Right lobe of liver (tissue), 6 donors: ENCODE measurements around the gene TNIK. TPM values are rescaled to one million over a fixed set of nuclear protein-coding genes. Genes with fewer than 3 reads are reported as not detected.

ENCODE experiments used
- ATAC-seq, 4 donors: fragments of 200-7000 bp; cut with Tn5 transposase; one replicate each; pipeline ENCODE4 v1.9.1; 2020; ENCODE audit warnings: mild to moderate bottlenecking in 4 of 4, moderate library complexity in 4 of 4
- DNase-seq, 3 donors: peaks; one replicate each; pipeline ENCODE4 v3.0.0-alpha.2; 2020
- H3K27ac ChIP-seq, 3 donors: fragments of 200-600 bp; one replicate each; pipeline ENCODE4 v1.8.0; 2022
- H3K27me3 ChIP-seq, 2 donors: fragments of 200-600 bp; one replicate each; pipeline ENCODE4 v1.8.0; 2022
- H3K36me3 ChIP-seq, 4 donors: fragments of 200-600 bp; sonication (generic) in 1 of 4; one replicate each; pipeline versions ENCODE4 v1.5.1 to v1.8.0; 2017 to 2022; ENCODE audit warnings: control low read depth in 1 of 4
- H3K4me1 ChIP-seq, 4 donors: fragments of 200-600 bp; sonication (generic) in 1 of 4; one replicate each; pipeline versions ENCODE4 v1.5.1 to v1.8.0; 2017 to 2022; ENCODE audit warnings: control low read depth in 1 of 4
- H3K4me3 ChIP-seq, 3 donors: fragments of 200-600 bp; one replicate each; pipeline ENCODE4 v1.8.0; 2022
- H3K9me3 ChIP-seq, 4 donors: fragments of 200-600 bp; sonication (generic) in 1 of 4; one replicate each; pipeline versions ENCODE4 v1.5.1 to v1.8.0; 2017 to 2022; ENCODE audit warnings: control low read depth in 1 of 4
- CTCF ChIP-seq, 4 donors: fragments of 200-600 bp in 3 of 4; fragments of 450-650 bp in 1 of 4; IDR thresholded peaks; one replicate each; pipeline versions ENCODE4 v1.5.1 to v1.8.0; 2016 to 2022; ENCODE audit warnings: antibody characterized with exemption in 4 of 4, mild to moderate bottlenecking in 2 of 4
- POLR2A ChIP-seq: fragments of 450-650 bp; IDR thresholded peaks from one replicate; pipeline ENCODE4 v1.6.1; 2017; ENCODE audit warnings: antibody characterized with exemption, mild to moderate bottlenecking
- WGBS: methylation state at CpG from one replicate; pipeline ENCODE4 v1.1.6; 2018; ENCODE audit warnings: low coverage, low lambda C conversion rate; ENCODE audit not compliant: insufficient coverage; ENCODE audit errors: missing lambda C conversion rate; 5-methylcytosine and 5-hydroxymethylcytosine counted together
- intact Hi-C, 2 donors: fragments of 100-400 bp; cut with DNase I; formaldehyde crosslinking; loops; one replicate each; pipeline versions ENCODE4 v1.11.2 to v1.14.1; 2022
- total RNA-seq, 6 experiments: library from RNA; depleted of rRNA in 2 of 6; stranded (reverse); fragments of >200 nt in 2 of 6; fragmentation: NEBNext Ultra II Directional in 3 of 6; extraction: Animal tissue kit (Norgen Biotek cat#: 25700) in 3 of 6; gene quantifications; one replicate each; pipeline versions ENCODE4 v1.1.0 to v1.2.4, GENCODE V29; 2016 to 2023
- donor health status: DM: no; HTN: yes; CAD: no.
- donor health status: DM: no; HTN: no; CAD: no.
- donor health status: DM: no; HTN: no; CAD: no.
- donor health status: DM: no; HTN: yes; CAD: no.
- donor health status: DM: no; HTN: yes; CAD: no.

Gene TNIK
- total RNA-seq, 6 experiments from 2014 or later = 5.2 to 8.0 (median 6.8) TPM

GRCh38 chr3:171443211-171443957, 16.8 kb downstream of the TNIK start:
- H3K27me3 ChIP-seq = no peaks in the 10 kb centered on the region
- WGBS = 86% methylated on average over 6 of the region's 6 CpGs
- intact Hi-C loops = no loop called here
- TF ChIP-seq POLR2A (no peak), CTCF (IDR thresholded peaks at IDR 0.05) (no peak)
- H3K27ac ChIP-seq = no peak overlapping the region
- H3K4me3 ChIP-seq = no peak overlapping the region
- no peaks in the 10 kb centered on the region for H3K36me3 ChIP-seq
- ATAC-seq (no peak), DNase-seq (no peak)
- no peaks in the 10 kb centered on the region for H3K9me3 ChIP-seq
- H3K4me1 ChIP-seq = peaks cover 0 to 6% (median 0%) of the 10 kb centered on the region in 4 donors

- TF ChIP-seq POLR2A = no peak
- TF ChIP-seq CTCF (IDR thresholded peaks at IDR 0.05) = no peak
- WGBS = 39% methylated on average over 2 of the region's 2 CpGs
- DNase-seq (no peak), ATAC-seq (no peak)
- Histone ChIP-seq H3K36me3 (no peaks in the 10 kb centered on the region), H3K9me3 (no peaks in the 10 kb centered on the region), H3K4me1 (no peaks in the 10 kb centered on the region), H3K27ac (no peak overlapping the region), H3K27me3 (no peaks in the 10 kb centered on the region), H3K4me3 (no peak overlapping the region)
- intact Hi-C loops = no loop called here
These were observed 18.0 kb downstream of the TNIK start for GRCh38 chr3:171442184-171442583.

- TF ChIP-seq CTCF (IDR thresholded peaks at IDR 0.05) = no peak
- TF ChIP-seq POLR2A = no peak
- DNase-seq (no peak), ATAC-seq (no peak)
- 84% methylated on average over 3 of the region's 3 CpGs for WGBS
- H3K36me3 ChIP-seq = no peaks in the 10 kb centered on the region
- H3K9me3 ChIP-seq = no peaks in the 10 kb centered on the region
- H3K27me3 ChIP-seq = no peaks in the 10 kb centered on the region
- H3K27ac ChIP-seq = no peak overlapping the region
- intact Hi-C loops = no loop called here
- no peaks in the 10 kb centered on the region for H3K4me1 ChIP-seq
- H3K4me3 ChIP-seq = no peak overlapping the region
These were observed 18.8 kb downstream of the TNIK start for GRCh38 chr3:171441381-171441780.

- no peaks in the 10 kb centered on the region for H3K4me1 ChIP-seq
- ATAC-seq = no peak
- 93% methylated on average over 2 of the region's 2 CpGs for WGBS
- H3K36me3 ChIP-seq = no peaks in the 10 kb centered on the region
- intact Hi-C loops = no loop called here
- no peaks in the 10 kb centered on the region for H3K27me3 ChIP-seq
- TF ChIP-seq CTCF (IDR thresholded peaks at IDR 0.05) (no peak), POLR2A (no peak)
- H3K9me3 ChIP-seq = no peaks in the 10 kb centered on the region
- no peak overlapping the region for H3K27ac ChIP-seq
- no peak overlapping the region for H3K4me3 ChIP-seq
- no peak for DNase-seq
These were observed 20.2 kb downstream of the TNIK start for GRCh38 chr3:171439996-171440395.
